HG03280 (cell line): ENCODE data around the gene ABCC4.
A peak's percentile ranks its signal among the peaks of the same experiment; 100 is the strongest.
"Not testable (repeated sequence)": the region's sequence is repeated elsewhere in the genome, so short reads cannot be mapped to it uniquely, and the experiment has no call there.

ENCODE experiments used
- ATAC-seq: cut with Tn5 transposase; IDR thresholded peaks from one replicate; pipeline ENCODE4 v1.9.1; 2021; ENCODE audit warnings: mild to moderate bottlenecking, moderate library complexity; ENCODE audit not compliant: unreplicated experiment

Gene ABCC4

GRCh38 chr13:95204231-95204765 lies 97.0 kb downstream of the ABCC4 start:
- no peak for ATAC-seq

- no peak for ATAC-seq
Measured at GRCh38 chr13:95201814-95202651, 99.2 kb downstream of the ABCC4 start.

GRCh38 chr13:95200386-95200957 lies 100.8 kb downstream of the ABCC4 start:
- ATAC-seq = not testable (repeated sequence)

GRCh38 chr13:95199896-95200295 lies 101.4 kb downstream of the ABCC4 start:
- no peak for ATAC-seq

- ATAC-seq = not testable (repeated sequence)
Measured at GRCh38 chr13:95198606-95199005, 102.6 kb downstream of the ABCC4 start.

- no peak for ATAC-seq
Measured at GRCh38 chr13:95197548-95197947, 103.7 kb downstream of the ABCC4 start.

- no peak for ATAC-seq
Measured at GRCh38 chr13:95195146-95195545, 106.1 kb downstream of the ABCC4 start.

GRCh38 chr13:95193509-95194230 lies 107.6 kb downstream of the ABCC4 start:
- ATAC-seq = no peak

GRCh38 chr13:95192998-95193397 lies 108.3 kb downstream of the ABCC4 start:
- ATAC-seq = no peak

GRCh38 chr13:95192564-95192945 lies 108.7 kb downstream of the ABCC4 start:
- ATAC-seq = not testable (repeated sequence)

GRCh38 chr13:95191821-95192563 lies 109.3 kb downstream of the ABCC4 start:
- peak; percentile 92 for ATAC-seq

GRCh38 chr13:95188128-95188527 lies 113.1 kb downstream of the ABCC4 start:
- ATAC-seq = no peak

GRCh38 chr13:95185851-95186250 lies 115.4 kb downstream of the ABCC4 start:
- ATAC-seq = no peak

- no peak for ATAC-seq
Measured at GRCh38 chr13:95185311-95185710, 115.9 kb downstream of the ABCC4 start.

- ATAC-seq = no peak
Measured at GRCh38 chr13:95184317-95184716, 116.9 kb downstream of the ABCC4 start.

- no peak for ATAC-seq
Measured at GRCh38 chr13:95182570-95183265, 118.5 kb downstream of the ABCC4 start.

GRCh38 chr13:95181586-95181985 lies 119.7 kb downstream of the ABCC4 start:
- ATAC-seq = peak; percentile 75

GRCh38 chr13:95180513-95181245 lies 120.6 kb downstream of the ABCC4 start:
- no peak for ATAC-seq

GRCh38 chr13:95176611-95177259 lies 124.5 kb downstream of the ABCC4 start:
- ATAC-seq = no peak
